Neural cell (in vitro differentiated cells): ENCODE measurements around the gene SNX14. TPM values are rescaled to one million over a fixed set of nuclear protein-coding genes. Genes with fewer than 3 reads are reported as not detected.

Experiments
- H2AFZ ChIP-seq: fragments of 200-600, 300-800 bp; sonication (generic), shearing (Covaris generic); 2 replicates; pipeline ENCODE4 v1.6.0; 2014; ENCODE audit warnings: low read depth, mild to moderate bottlenecking, antibody characterized with exemption, low read length, moderate library complexity
- H3F3A ChIP-seq: fragments of 200-600 bp; shearing (Covaris generic); 2 replicates; pipeline ENCODE4 v1.6.1; 2016; ENCODE audit warnings: mild to moderate bottlenecking, moderate library complexity, mixed read lengths, antibody characterized with exemption, low read length; ENCODE audit not compliant: insufficient read depth, poor library complexity, severe bottlenecking
- H3K27ac ChIP-seq: fragments of 200-600, 300-800 bp; sonication (generic), shearing (Covaris generic); 2 replicates; pipeline ENCODE4 v1.5.1; 2014; ENCODE audit warnings: mild to moderate bottlenecking, low read length, moderate library complexity
- H3K27me3 ChIP-seq: fragments of 300-800, 200-600 bp; sonication (generic), shearing (Covaris generic); 2 replicates; pipeline ENCODE4 v1.6.0; 2014; ENCODE audit warnings: mild to moderate bottlenecking, low read depth, low read length, moderate library complexity; ENCODE audit not compliant: insufficient read depth
- H3K36me3 ChIP-seq: fragments of 300-800, 200-600 bp; sonication (generic), shearing (Covaris generic); 2 replicates; pipeline ENCODE4 v1.5.1; 2014; ENCODE audit warnings: mild to moderate bottlenecking, antibody characterized with exemption, low read length, moderate library complexity; ENCODE audit not compliant: insufficient read depth
- H3K4me2 ChIP-seq: fragments of 300-800, 200-600 bp; sonication (generic), shearing (Covaris generic); 2 replicates; pipeline ENCODE4 v1.6.0; 2014; ENCODE audit warnings: mild to moderate bottlenecking, low read length
- H3K4me3 ChIP-seq: fragments of 300-800, 200-600 bp; sonication (generic), shearing (Covaris generic); 2 replicates; pipeline ENCODE4 v1.5.1; 2014; ENCODE audit warnings: mild to moderate bottlenecking, low read length, moderate library complexity
- H3K79me2 ChIP-seq: fragments of 200-600 bp; shearing (Covaris generic); replicated peaks from 2 replicates; pipeline ENCODE4 v1.6.0; 2014; ENCODE audit warnings: mild to moderate bottlenecking, low read length, moderate library complexity; ENCODE audit not compliant: insufficient read depth
- H3K9ac ChIP-seq: fragments of 300-800, 200-600 bp; sonication (generic), shearing (Covaris generic); 2 replicates; pipeline ENCODE4 v1.6.1; 2016; ENCODE audit warnings: mild to moderate bottlenecking, low read length, mixed read lengths
- H3K9me2 ChIP-seq: fragments of 200-600 bp; shearing (Covaris generic); 2 replicates; pipeline ENCODE4 v1.6.1; 2016; ENCODE audit warnings: mild to moderate bottlenecking, low read length, mixed read lengths; ENCODE audit not compliant: insufficient read depth
- H3K9me3 ChIP-seq: fragments of 200-600, 300-800 bp; sonication (generic), shearing (Covaris generic); 2 replicates; pipeline ENCODE4 v1.6.1; 2016; ENCODE audit warnings: mild to moderate bottlenecking, mixed run types, low read length, moderate library complexity, mixed read lengths
- H4K20me1 ChIP-seq: fragments of 200-600 bp; shearing (Covaris generic); 2 replicates; pipeline ENCODE4 v1.6.1; 2016; ENCODE audit warnings: mild to moderate bottlenecking, mixed run types; ENCODE audit not compliant: insufficient read depth
- CTCF ChIP-seq: fragments of 450-650 bp; IDR thresholded peaks from 2 replicates; pipeline ENCODE4 v1.5.1; 2014; ENCODE audit warnings: antibody characterized with exemption, mild to moderate bottlenecking, moderate library complexity; ENCODE audit not compliant: poor library complexity, severe bottlenecking
- EP300 ChIP-seq: fragments of 450-650 bp; conservative IDR thresholded peaks from 2 replicates; pipeline ENCODE4 v1.6.1; 2014; ENCODE audit warnings: antibody characterized with exemption, mild to moderate bottlenecking, moderate library complexity; ENCODE audit not compliant: poor library complexity, severe bottlenecking
- EZH2 ChIP-seq: fragments of 200-600, 300-800 bp; shearing (Covaris generic), sonication (generic); IDR thresholded peaks from 2 replicates; pipeline ENCODE4 v1.6.1; 2014; ENCODE audit warnings: antibody characterized with exemption, low read length, borderline replicate concordance, mild to moderate bottlenecking; ENCODE audit not compliant: insufficient read depth, poor library complexity, severe bottlenecking
- MXI1 ChIP-seq: fragments of 450-650 bp; conservative IDR thresholded peaks from 2 replicates; pipeline ENCODE4 v1.6.1; 2014; ENCODE audit warnings: antibody characterized with exemption, mild to moderate bottlenecking; ENCODE audit not compliant: poor library complexity, severe bottlenecking
- POLR2AphosphoS5 ChIP-seq: IDR thresholded peaks from 2 replicates; pipeline ENCODE4 v1.6.1; 2012
- REST ChIP-seq: IDR thresholded peaks from 2 replicates; pipeline ENCODE4 v1.6.1; 2012; ENCODE audit warnings: borderline replicate concordance
- SMC3 ChIP-seq: fragments of 450-650 bp; conservative IDR thresholded peaks from 2 replicates; pipeline ENCODE4 v1.6.1; 2014; ENCODE audit warnings: antibody characterized with exemption, mild to moderate bottlenecking, moderate library complexity; ENCODE audit not compliant: poor library complexity
- TAF1 ChIP-seq: IDR thresholded peaks from 2 replicates; pipeline ENCODE4 v1.6.1; 2012; ENCODE audit warnings: low read depth
- polyA plus RNA-seq: library from polyadenylated mRNA; depleted of rRNA; stranded (reverse); fragments of >200 nt; gene quantifications from 2 replicates; pipeline ENCODE4 v1.2.3, GENCODE V29; 2014

SNX14 gene
- polyA plus RNA-seq, 1 donor from 2014 or later = 112 TPM

GRCh38 chr6:85484948-85485347 lies 108.7 kb downstream of the SNX14 start:
- Histone ChIP-seq H3K36me3 (no peaks in the 10 kb centered on the region), H3K9ac (no peak overlapping the region)

GRCh38 chr6:85483846-85484245 lies 109.8 kb downstream of the SNX14 start:
- H3K27ac ChIP-seq = no peak overlapping the region
- no peaks in the 10 kb centered on the region for H3K36me3 ChIP-seq
- no peaks in the 10 kb centered on the region for H3K9me2 ChIP-seq
- no peak overlapping the region for H2AFZ ChIP-seq
- no peak overlapping the region for H3K4me2 ChIP-seq
- no peaks in the 10 kb centered on the region for H3K79me2 ChIP-seq
- H3K9me3 ChIP-seq = no peaks in the 10 kb centered on the region
- H3K9ac ChIP-seq = no peak overlapping the region
- no peaks in the 10 kb centered on the region for H4K20me1 ChIP-seq
- no peaks in the 10 kb centered on the region for H3F3A ChIP-seq
- no peak overlapping the region for H3K4me3 ChIP-seq
- H3K27me3 ChIP-seq = no peaks in the 10 kb centered on the region
- TF ChIP-seq SMC3 = no peak
- no peak for TF ChIP-seq EP300
- TF ChIP-seq REST = no peak
- TF ChIP-seq EZH2 = no peak
- no peak for TF ChIP-seq TAF1
- TF ChIP-seq POLR2AphosphoS5 = no peak
- no peak for TF ChIP-seq CTCF

More at GRCh38 chr6:85484948-85485347, 108.7 kb downstream of the SNX14 start:
- H3K27ac ChIP-seq = no peak overlapping the region
- no peak overlapping the region for H3K4me3 ChIP-seq
- no peaks in the 10 kb centered on the region for H3K9me2 ChIP-seq
- no peaks in the 10 kb centered on the region for H3K79me2 ChIP-seq
- H3K27me3 ChIP-seq = no peaks in the 10 kb centered on the region
- H3K9me3 ChIP-seq = no peaks in the 10 kb centered on the region
- TF ChIP-seq CTCF = no peak
- TF ChIP-seq EP300 = no peak
- no peak for TF ChIP-seq TAF1
- no peak for TF ChIP-seq MXI1
- no peak for TF ChIP-seq SMC3
- no peak for TF ChIP-seq EZH2
- no peak for TF ChIP-seq REST
- H3F3A ChIP-seq = no peaks in the 10 kb centered on the region
- no peaks in the 10 kb centered on the region for H4K20me1 ChIP-seq
- H2AFZ ChIP-seq = no peak overlapping the region
- no peak overlapping the region for H3K4me2 ChIP-seq
